ENCODE data around the gene DNAH2.

DNA sequence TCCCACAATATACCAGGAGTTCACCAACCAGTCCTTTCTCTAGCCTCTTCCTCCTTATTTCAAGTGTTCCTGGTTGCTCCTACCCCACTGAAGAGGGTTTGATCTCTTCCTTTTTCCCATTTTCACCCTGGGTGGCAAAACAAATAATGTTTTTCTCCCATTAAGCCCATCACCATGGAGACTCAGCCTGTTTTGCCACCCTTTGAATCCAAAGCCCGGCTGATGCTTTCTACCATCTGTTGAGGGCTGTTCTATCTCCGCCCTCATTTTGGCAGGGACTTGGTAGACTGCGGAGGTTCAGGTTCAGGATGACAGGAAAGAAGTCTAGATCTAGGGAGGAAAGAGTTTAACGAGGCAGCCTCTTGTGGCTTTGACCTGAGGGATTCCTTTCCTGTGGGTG lies 2.6 kb downstream of the DNAH2 start:
- no peak for TF ChIP-seq FOXM1 (IDR thresholded peaks at IDR 0.05; ENCODE audit: borderline replicate concordance)
- no peak for TF ChIP-seq TARDBP (IDR thresholded peaks at IDR 0.05)
- no peak for TF ChIP-seq ARNT (IDR thresholded peaks at IDR 0.05)
- no peak for TF ChIP-seq SUZ12 (IDR thresholded peaks at IDR 0.05)
- TF ChIP-seq FOXK2 (IDR thresholded peaks at IDR 0.05) = no peak
- no peak for TF ChIP-seq LEF1 (IDR thresholded peaks at IDR 0.05; ENCODE audit: borderline replicate concordance)
- TF ChIP-seq ZNF384 (IDR thresholded peaks at IDR 0.05) = no peak
- TF ChIP-seq ELF4 (IDR thresholded peaks at IDR 0.05) = no peak
- no peak for TF ChIP-seq BHLHE40 (IDR thresholded peaks at IDR 0.05; ENCODE audit: borderline replicate concordance)
- no peak for TF ChIP-seq CTBP1 (IDR thresholded peaks at IDR 0.05; ENCODE audit: borderline replicate concordance)
- no peak for TF ChIP-seq SP1 (IDR thresholded peaks at IDR 0.05)
- TF ChIP-seq FOXA1 (IDR thresholded peaks at IDR 0.05) = no peak
- no peak for TF ChIP-seq NFRKB (IDR thresholded peaks at IDR 0.05)

Data from HEK293T (cell line).